ENCODE results near the gene UBE3A. TPM values are rescaled to one million over a fixed set of nuclear protein-coding genes. Genes with fewer than 3 reads are reported as not detected.

UBE3A gene
- total RNA-seq, 2 donors from 2014 or later, result 39.5 to 104 TPM

- TF ChIP-seq, protein P1, sequence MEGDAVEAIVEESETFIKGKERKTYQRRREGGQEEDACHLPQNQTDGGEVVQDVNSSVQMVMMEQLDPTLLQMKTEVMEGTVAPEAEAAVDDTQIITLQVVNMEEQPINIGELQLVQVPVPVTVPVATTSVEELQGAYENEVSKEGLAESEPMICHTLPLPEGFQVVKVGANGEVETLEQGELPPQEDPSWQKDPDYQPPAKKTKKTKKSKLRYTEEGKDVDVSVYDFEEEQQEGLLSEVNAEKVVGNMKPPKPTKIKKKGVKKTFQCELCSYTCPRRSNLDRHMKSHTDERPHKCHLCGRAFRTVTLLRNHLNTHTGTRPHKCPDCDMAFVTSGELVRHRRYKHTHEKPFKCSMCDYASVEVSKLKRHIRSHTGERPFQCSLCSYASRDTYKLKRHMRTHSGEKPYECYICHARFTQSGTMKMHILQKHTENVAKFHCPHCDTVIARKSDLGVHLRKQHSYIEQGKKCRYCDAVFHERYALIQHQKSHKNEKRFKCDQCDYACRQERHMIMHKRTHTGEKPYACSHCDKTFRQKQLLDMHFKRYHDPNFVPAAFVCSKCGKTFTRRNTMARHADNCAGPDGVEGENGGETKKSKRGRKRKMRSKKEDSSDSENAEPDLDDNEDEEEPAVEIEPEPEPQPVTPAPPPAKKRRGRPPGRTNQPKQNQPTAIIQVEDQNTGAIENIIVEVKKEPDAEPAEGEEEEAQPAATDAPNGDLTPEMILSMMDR (IDR thresholded peaks at IDR 0.05), result no peak
- H3K4me1 ChIP-seq (ENCODE audit: control insufficient read depth in 1 of 2, low read depth in 2 of 2), result peaks cover 13 to 23% of the 10 kb centered on the region in 2 donors
- no peaks in the 10 kb centered on the region for H3K36me3 ChIP-seq
- no peaks in the 10 kb centered on the region for H3K9me3 ChIP-seq
- no peak overlapping the region for H3K27ac ChIP-seq
- H3K4me3 ChIP-seq, result no peak overlapping the region
- DNase-seq (ENCODE audit: low spot score) (no peak), ATAC-seq (ENCODE audit: insufficient number of reproducible peaks, low FRiP score, low read depth) (no peak)
- H3K27me3 ChIP-seq (replicated peaks; ENCODE audit: insufficient read depth), result no peaks in the 10 kb centered on the region
Measured at GRCh38 chr15:25441111-25441510, 2.3 kb upstream of the UBE3A start.

- no peak for DNase-seq (ENCODE audit: low spot score)
- peak; percentile 31 for ATAC-seq (ENCODE audit: insufficient number of reproducible peaks, low FRiP score, low read depth)
- Histone ChIP-seq H3K9me3 (no peaks in the 10 kb centered on the region), H3K27ac (peak overlapping the region; percentile 88 to 99), H3K4me1 (ENCODE audit: control insufficient read depth in 1 of 2, low read depth in 2 of 2) (peaks cover 27 to 38% of the 10 kb centered on the region in 2 donors), H3K36me3 (no peaks in the 10 kb centered on the region), H3K4me3 (peak overlapping the region; percentile 99), H3K27me3 (replicated peaks; ENCODE audit: insufficient read depth) (no peaks in the 10 kb centered on the region)
- TF ChIP-seq, protein P1 (IDR thresholded peaks at IDR 0.05), result no peak
Measured at GRCh38 chr15:25439369-25439836, 579 bp upstream of the UBE3A start.

DNA sequence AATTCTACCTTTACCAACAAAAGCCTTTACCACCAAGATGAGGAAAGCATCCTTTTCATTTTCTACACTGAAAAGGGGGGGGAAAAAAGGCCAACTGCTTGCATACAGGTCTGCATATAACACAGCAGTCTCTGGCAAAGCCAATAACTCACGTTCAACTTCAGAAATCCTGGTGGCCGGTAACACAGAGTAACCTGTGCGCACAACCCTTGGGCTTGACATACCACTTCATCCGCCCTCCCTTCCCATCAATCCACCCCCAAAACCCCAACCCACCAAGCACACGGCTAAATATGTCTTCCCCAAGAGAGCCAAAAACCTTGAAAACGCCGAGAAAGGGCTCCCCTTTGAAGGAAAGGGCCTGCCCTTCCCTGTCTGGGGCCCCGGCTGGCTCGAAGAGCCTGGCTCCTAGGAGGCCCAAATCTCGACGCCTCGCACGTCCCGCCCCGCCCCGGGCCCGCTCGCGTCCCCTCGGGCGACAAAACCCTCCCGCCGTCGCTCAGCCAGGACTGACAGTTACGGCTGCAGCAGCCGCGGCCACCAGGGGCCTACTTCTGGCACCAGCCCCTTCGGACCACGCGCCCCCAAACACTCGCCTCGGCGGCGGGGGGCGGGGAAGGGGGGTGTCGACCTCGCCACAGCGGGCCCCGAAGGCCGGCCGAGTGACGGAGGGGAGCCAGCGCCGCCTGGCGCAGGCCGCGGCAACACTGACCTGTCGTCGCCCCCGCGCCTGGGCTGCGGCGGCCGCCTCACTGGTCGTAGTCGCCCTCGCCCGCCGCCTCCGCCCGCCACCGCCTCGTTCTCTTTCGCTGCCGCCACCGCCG lies 835 bp downstream of the UBE3A start:
- TF ChIP-seq, protein P1 (IDR thresholded peaks at IDR 0.05), result peak; percentile 39
- H3K4me1 ChIP-seq (ENCODE audit: control insufficient read depth in 1 of 2, low read depth in 2 of 2), result peaks cover 38 to 52% of the 10 kb centered on the region in 2 donors
- ATAC-seq (ENCODE audit: insufficient number of reproducible peaks, low FRiP score, low read depth), result peak; percentile 58
- H3K4me3 ChIP-seq, result peak overlapping the region; percentile 99
- no peaks in the 10 kb centered on the region for H3K9me3 ChIP-seq
- H3K36me3 ChIP-seq, result no peaks in the 10 kb centered on the region
- H3K27ac ChIP-seq, result peak overlapping the region; percentile 98 to 99
- DNase-seq (ENCODE audit: low spot score), result peak; percentile 4
- H3K27me3 ChIP-seq (replicated peaks; ENCODE audit: insufficient read depth), result no peaks in the 10 kb centered on the region

DNA sequence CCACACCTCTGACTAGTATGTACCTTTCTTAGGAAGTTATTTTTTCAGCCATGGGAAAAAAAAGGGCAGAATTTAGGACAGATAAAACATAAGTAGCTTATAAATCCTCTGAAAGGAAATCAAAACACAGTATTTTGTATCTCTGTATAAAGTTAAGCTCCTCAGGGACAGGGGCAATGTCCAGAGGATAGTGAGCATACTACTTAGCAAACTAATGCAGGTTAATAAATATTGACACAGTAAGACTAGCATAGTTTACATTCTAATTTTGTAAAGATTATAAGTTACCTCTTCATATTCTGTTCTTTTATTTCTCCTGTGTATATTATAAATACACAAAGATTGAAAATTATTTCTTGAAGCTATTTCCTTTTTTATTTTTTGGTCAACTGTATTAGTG lies 2.1 kb downstream of the UBE3A start:
- Histone ChIP-seq H3K9me3 (no peaks in the 10 kb centered on the region), H3K4me1 (ENCODE audit: control insufficient read depth in 1 of 2, low read depth in 2 of 2) (peaks cover 43 to 63% of the 10 kb centered on the region in 2 donors), H3K36me3 (no peaks in the 10 kb centered on the region), H3K27me3 (replicated peaks; ENCODE audit: insufficient read depth) (no peaks in the 10 kb centered on the region), H3K27ac (no peak overlapping the region), H3K4me3 (peak overlapping the region; percentile 99)
- DNase-seq (ENCODE audit: low spot score) (no peak), ATAC-seq (ENCODE audit: insufficient number of reproducible peaks, low FRiP score, low read depth) (no peak)
- TF ChIP-seq, protein P1 (IDR thresholded peaks at IDR 0.05), result no peak

DNA sequence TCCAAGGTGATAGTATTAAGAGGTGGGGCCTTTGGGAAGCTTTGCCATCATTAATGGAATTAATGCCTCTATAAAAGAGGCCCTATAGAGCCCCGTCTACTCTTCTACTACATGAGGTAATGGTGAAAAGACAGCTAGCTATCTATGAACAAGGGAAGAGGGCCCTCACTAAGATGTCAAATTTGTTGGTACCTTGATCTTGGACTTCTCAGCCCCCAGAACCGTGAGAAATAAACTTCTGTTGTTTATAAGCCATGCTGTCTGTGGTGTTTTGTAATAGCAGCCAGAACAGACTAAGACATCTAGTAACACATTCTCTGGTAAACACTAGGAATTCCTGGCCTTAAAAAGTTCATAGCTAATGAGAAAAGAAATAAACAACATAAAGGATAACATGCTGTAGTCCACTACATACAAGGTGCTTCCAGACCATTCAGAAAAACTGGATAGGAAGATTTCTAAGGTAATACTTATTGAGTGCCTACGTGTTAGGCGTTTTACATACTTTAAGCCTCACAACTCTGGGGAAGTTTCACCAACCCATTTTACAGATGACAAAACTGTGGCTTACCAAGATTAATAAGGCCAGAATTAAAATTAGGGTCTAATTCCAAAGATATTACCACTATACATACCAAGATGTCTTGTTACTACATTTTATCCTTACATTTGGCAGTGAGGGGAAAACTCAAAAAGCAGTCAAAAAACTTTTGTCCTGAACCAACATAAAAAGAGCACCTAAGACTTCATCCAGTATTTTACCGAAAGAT lies 3.2 kb downstream of the UBE3A start:
- H3K27ac ChIP-seq, result no peak overlapping the region
- H3K4me3 ChIP-seq, result no peak overlapping the region
- DNase-seq (ENCODE audit: low spot score) (no peak), ATAC-seq (ENCODE audit: insufficient number of reproducible peaks, low FRiP score, low read depth) (no peak)
- TF ChIP-seq, protein P1 (IDR thresholded peaks at IDR 0.05), result no peak
- no peaks in the 10 kb centered on the region for H3K27me3 ChIP-seq (replicated peaks; ENCODE audit: insufficient read depth)
- H3K4me1 ChIP-seq (ENCODE audit: control insufficient read depth in 1 of 2, low read depth in 2 of 2), result peaks cover 48 to 74% of the 10 kb centered on the region in 2 donors
- no peaks in the 10 kb centered on the region for H3K36me3 ChIP-seq
- H3K9me3 ChIP-seq, result no peaks in the 10 kb centered on the region

All from thoracic aorta (tissue), 2 donors.